Stimulated activated CD4-positive, alpha-beta T cell treated with anti-CD3 and anti-CD28 coated beads, Interleukin-1b, Interleukin-23, amount 100 ng/mL, for 48 hours (primary cell): ENCODE data around the gene SYTL2.
A peak's percentile ranks its signal among the peaks of the same experiment; 100 is the strongest.
"Not testable (repeated sequence)": the region's sequence is repeated elsewhere in the genome, so short reads cannot be mapped to it uniquely, and the experiment has no call there.

Experiments
- DNase-seq: peaks from one replicate; pipeline ENCODE4 v3.0.0-alpha.2; 2020

SYTL2 gene

GRCh38 chr11:85787809-85788760, 22.9 kb downstream of the SYTL2 start:
- no peak for DNase-seq

GRCh38 chr11:85787168-85787567, 23.8 kb downstream of the SYTL2 start:
- DNase-seq = no peak

GRCh38 chr11:85784480-85785265, 26.3 kb downstream of the SYTL2 start:
- no peak for DNase-seq

- DNase-seq = no peak
Measured at GRCh38 chr11:85783758-85784157, 27.2 kb downstream of the SYTL2 start.

- DNase-seq = peak; percentile 13
Measured at GRCh38 chr11:85780780-85781517, 30.0 kb downstream of the SYTL2 start.

GRCh38 chr11:85779956-85780640, 30.8 kb downstream of the SYTL2 start:
- no peak for DNase-seq

GRCh38 chr11:85777603-85777972, 33.4 kb downstream of the SYTL2 start:
- DNase-seq = not testable (repeated sequence)

GRCh38 chr11:85776951-85777602, 33.9 kb downstream of the SYTL2 start:
- no peak for DNase-seq

GRCh38 chr11:85774256-85775101, 36.5 kb downstream of the SYTL2 start:
- DNase-seq = no peak

GRCh38 chr11:85772695-85773094, 38.2 kb downstream of the SYTL2 start:
- no peak for DNase-seq

- DNase-seq = no peak
Measured at GRCh38 chr11:85771568-85771967, 39.4 kb downstream of the SYTL2 start.

GRCh38 chr11:85769771-85770170, 41.2 kb downstream of the SYTL2 start:
- no peak for DNase-seq

GRCh38 chr11:85768473-85769146, 42.3 kb downstream of the SYTL2 start:
- DNase-seq = no peak

- DNase-seq = no peak
Measured at GRCh38 chr11:85767246-85767945, 43.5 kb downstream of the SYTL2 start.

GRCh38 chr11:85766721-85767161, 44.2 kb downstream of the SYTL2 start:
- DNase-seq = no peak

- no peak for DNase-seq
Measured at GRCh38 chr11:85764796-85765195, 46.1 kb downstream of the SYTL2 start.

GRCh38 chr11:85762226-85762625, 48.7 kb downstream of the SYTL2 start:
- no peak for DNase-seq

- no peak for DNase-seq
Measured at GRCh38 chr11:85759915-85760314, 51.0 kb downstream of the SYTL2 start.

- no peak for DNase-seq
Measured at GRCh38 chr11:85758480-85759039, 52.4 kb downstream of the SYTL2 start.
